ENCODE data around the gene IGF2BP3.

GRCh38 chr7:23273141-23273599 is 197.1 kb downstream of the IGF2BP3 start:
- peak; percentile 98 for TF ChIP-seq CTCF (conservative IDR thresholded peaks at IDR 0.05)
- TF ChIP-seq EZH2 (IDR thresholded peaks at IDR 0.05; ENCODE audit: low read depth), result no peak

All from PC-9 (cell line).